Measurements from ENCODE around the gene NRARP.

NRARP gene

DNA sequence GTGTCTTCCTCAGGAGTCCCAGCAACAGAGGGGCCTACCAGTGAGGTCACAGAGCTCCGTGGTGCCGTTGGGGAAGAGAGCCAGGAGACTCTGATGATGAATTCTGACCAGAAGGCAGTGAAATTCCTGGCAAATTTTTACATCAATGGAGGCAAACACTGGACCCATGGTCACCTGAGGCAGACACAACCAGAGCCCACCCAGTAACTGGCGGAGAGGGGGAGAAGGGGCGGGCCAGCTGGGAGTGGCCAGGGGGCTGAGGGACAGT lies 50.9 kb downstream of the NRARP start, which contains the start of gene STPG3:
Gene STPG3, plus strand, starts transcription at position 93 of the 268 bp plus-strand sequence. Its CDS starts 1 bp downstream, at position 94.
- Histone ChIP-seq H3K4me1 (ENCODE audit: control insufficient read depth in 2 of 2, insufficient read depth in 2 of 2, low read length in 2 of 2) (peaks cover 12 to 13% of the 10 kb centered on the region in 2 donors), H3K9me3 (ENCODE audit: control insufficient read depth in 2 of 2, low read length in 2 of 2) (no peaks in the 10 kb centered on the region), H3K27ac (ENCODE audit: low read depth in 2 of 2, low read length in 2 of 2) (no peak within 1 kb of the TSS), H3K27me3 (ENCODE audit: control insufficient read depth in 2 of 2, insufficient read depth in 2 of 2, low read length in 2 of 2) (no peaks in the 10 kb centered on the region), H3K9ac (ENCODE audit: low read depth in 1 of 2, low read length in 2 of 2) (no peak within 1 kb of the TSS), H3K4me3 (ENCODE audit: low read length in 2 of 2) (no peak within 1 kb of the TSS), H3K36me3 (ENCODE audit: control insufficient read depth in 2 of 2, insufficient read depth in 2 of 2, low read length in 2 of 2) (peaks cover 0 to 1% of the 10 kb centered on the region in 2 donors)

DNA sequence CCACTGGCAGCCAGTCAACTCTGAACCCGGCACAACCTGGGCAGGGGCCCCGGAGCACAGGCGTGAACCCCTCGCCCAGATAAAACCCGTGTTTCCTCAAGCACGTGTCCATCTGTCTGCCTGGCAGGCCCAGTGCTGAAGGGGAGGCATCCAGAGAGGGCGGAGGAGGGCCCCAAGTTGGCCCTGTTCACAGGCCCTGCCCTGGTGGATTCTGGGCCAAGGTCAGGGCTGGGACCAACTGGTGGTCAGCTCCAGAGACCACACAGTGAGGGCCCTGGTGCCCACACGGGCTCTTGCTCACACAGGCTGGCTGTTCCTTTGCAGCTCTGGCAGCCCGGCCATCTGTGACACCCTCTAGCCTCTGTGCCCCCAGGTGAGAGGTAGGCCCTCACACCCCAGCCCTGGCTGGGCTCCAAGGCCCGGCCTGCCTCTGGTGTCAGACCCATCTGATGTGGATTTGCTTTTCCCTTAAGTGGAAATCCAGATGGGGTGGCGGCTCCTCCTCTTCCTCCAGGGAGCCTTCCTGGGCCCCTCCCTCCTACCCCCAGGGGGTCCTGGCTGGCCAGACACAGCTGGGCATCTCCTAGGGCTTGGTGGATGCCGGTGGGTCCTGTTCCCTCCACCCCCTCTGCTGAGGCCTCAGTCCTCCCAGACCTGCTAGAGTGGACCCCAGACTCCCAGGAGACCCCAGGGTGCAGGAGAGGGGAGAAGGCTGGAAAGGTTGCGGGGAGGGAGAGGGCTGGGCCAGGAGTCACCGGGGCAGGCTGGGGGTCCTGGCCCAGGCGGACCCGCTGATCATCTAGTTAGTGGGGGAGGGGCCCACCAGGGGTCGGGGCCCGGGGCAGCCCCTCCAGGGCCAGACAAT lies 51.5 kb downstream of the NRARP start:
- H3K36me3 ChIP-seq (ENCODE audit: control insufficient read depth in 2 of 2, insufficient read depth in 2 of 2, low read length in 2 of 2): no peaks in the 10 kb centered on the region
- H3K27me3 ChIP-seq (ENCODE audit: control insufficient read depth in 2 of 2, insufficient read depth in 2 of 2, low read length in 2 of 2): no peaks in the 10 kb centered on the region
- H3K9ac ChIP-seq (ENCODE audit: low read depth in 1 of 2, low read length in 2 of 2): no peak overlapping the region
- H3K27ac ChIP-seq (ENCODE audit: low read depth in 2 of 2, low read length in 2 of 2): no peak overlapping the region
- peaks cover 8 to 9% of the 10 kb centered on the region in 2 donors for H3K4me1 ChIP-seq (ENCODE audit: control insufficient read depth in 2 of 2, insufficient read depth in 2 of 2, low read length in 2 of 2)
- H3K9me3 ChIP-seq (ENCODE audit: control insufficient read depth in 2 of 2, low read length in 2 of 2): no peaks in the 10 kb centered on the region
- no peak overlapping the region for H3K4me3 ChIP-seq (ENCODE audit: low read length in 2 of 2)
